A549 (cell line): Measurements from ENCODE around the gene POU4F3. TPM values are rescaled to one million over a fixed set of nuclear protein-coding genes. Genes with fewer than 3 reads are reported as not detected.

Experiments used
- ATAC-seq, 2 experiments: fragments of 200-7000 bp in 1 of 2; fragments of >200 bp in 1 of 2; cut with Nextera tagmentation in 1 of 2; cut with Tn5 transposase in 1 of 2; 3 replicates each; pipeline versions ENCODE4 v1.8.0 to v1.9.1; 2018 to 2020; ENCODE audit warnings: mild to moderate bottlenecking in 1 of 2, moderate library complexity in 1 of 2
- CTCF ChIA-PET: fragments of 300-600 bp; sonication (Branson Sonifier 250); formaldehyde crosslinking; extraction: SDS; loops from one replicate; lab custom pipeline; 2021; ENCODE audit warnings: antibody characterized with exemption, inconsistent platforms; lab: Yijun Ruan, JAX
- POLR2A ChIA-PET: fragments of 350-600 bp; formaldehyde crosslinking; extraction: SDS; loops from one replicate; lab custom pipeline; 2021; ENCODE audit warnings: antibody characterized with exemption, inconsistent platforms; lab: Yijun Ruan, JAX
- DNase-seq, 2 experiments: peaks; one replicate each; pipeline versions ENCODE4 v3.0.0 to v3.0.0-alpha.2; 2011 to 2016; ENCODE audit warnings: low read depth in 1 of 2, low spot score in 1 of 2
- FAIRE-seq: peaks from 2 replicates; lab custom pipeline; 2011; peaks lifted over from hg19 to GRCh38; lab: Jason Lieb, UNC
- H3K27ac ChIP-seq, 2 experiments: fragments of >200 bp; sonication (Bioruptor Twin); formaldehyde crosslinking; 3 replicates each; pipeline ENCODE4 v1.5.1; 2016 to 2017
- H3K4me1 ChIP-seq: fragments of >200 bp; sonication (Bioruptor Twin); formaldehyde crosslinking; 3 replicates; pipeline ENCODE4 v1.6.1; 2016
- H3K4me2 ChIP-seq: fragments of >200 bp; sonication (Bioruptor Twin); formaldehyde crosslinking; 3 replicates; pipeline ENCODE4 v1.6.1; 2016
- H3K4me3 ChIP-seq: fragments of >200 bp; sonication (Bioruptor Twin); formaldehyde crosslinking; 3 replicates; pipeline ENCODE4 v1.5.1; 2016
- H3K9me3 ChIP-seq: fragments of >200 bp; sonication (Bioruptor Twin); formaldehyde crosslinking; 3 replicates; pipeline ENCODE4 v1.6.1; 2016
- BHLHE40 ChIP-seq: IDR thresholded peaks from 2 replicates; pipeline ENCODE4 v1.6.1; 2012; ENCODE audit warnings: low read depth, low read length, inconsistent platforms
- CBX2 ChIP-seq: fragments of 200-600 bp; sonication (generic); IDR thresholded peaks from 2 replicates; pipeline ENCODE4 v1.6.1; 2016; ENCODE audit warnings: low read depth, mild to moderate bottlenecking, borderline replicate concordance
- CEBPB ChIP-seq, 2 experiments: fragments of >200 bp in 1 of 2; sonication (Bioruptor Twin) in 1 of 2; formaldehyde crosslinking in 1 of 2; IDR thresholded peaks; 2 replicates each; pipeline ENCODE4 v1.6.1; 2012 to 2016
- CHD4 ChIP-seq: fragments of 200-600 bp; sonication (generic); IDR thresholded peaks from 2 replicates; pipeline ENCODE4 v1.6.1; 2016; ENCODE audit warnings: antibody characterized with exemption, mild to moderate bottlenecking, borderline replicate concordance
- EHMT2 ChIP-seq: fragments of 200-600 bp; sonication (generic); IDR thresholded peaks from 2 replicates; pipeline ENCODE4 v1.6.1; 2016; ENCODE audit warnings: antibody characterized with exemption, low read depth, mild to moderate bottlenecking, moderate library complexity
- EP300 ChIP-seq, 2 experiments: fragments of >200 bp; sonication (Bioruptor Twin); formaldehyde crosslinking; IDR thresholded peaks; 2 replicates in 1 of 2; 3 replicates in 1 of 2; pipeline ENCODE4 v1.6.1; 2016 to 2017
- FOXS1 ChIP-seq: fragments of 250-450 bp; sonication (Bioruptor Pico); IDR thresholded peaks from 2 replicates; pipeline ENCODE4 v1.5.0; 2020; ENCODE audit warnings: mild to moderate bottlenecking, moderate library complexity
- HDAC2 ChIP-seq: fragments of 200-600 bp; sonication (generic); IDR thresholded peaks from 2 replicates; pipeline ENCODE4 v1.6.1; 2016
- HEYL ChIP-seq: fragments of 250-450 bp; sonication (Bioruptor Pico); IDR thresholded peaks from 2 replicates; pipeline ENCODE4 v1.8.0; 2021; ENCODE audit warnings: mild to moderate bottlenecking, moderate library complexity
- HOXA7 ChIP-seq: fragments of 250-450 bp; sonication (Bioruptor Pico); IDR thresholded peaks from 2 replicates; pipeline ENCODE4 v1.5.0; 2020; ENCODE audit warnings: mild to moderate bottlenecking, moderate library complexity
- HOXB13 ChIP-seq: fragments of 250-450 bp; sonication (Bioruptor Pico); IDR thresholded peaks from 2 replicates; pipeline ENCODE4 v1.5.0; 2020; ENCODE audit warnings: low read depth, mild to moderate bottlenecking, moderate library complexity
- JUN ChIP-seq, 2 experiments: fragments of >200 bp; sonication (Bioruptor Twin); formaldehyde crosslinking; IDR thresholded peaks; 2 replicates in 1 of 2; 3 replicates in 1 of 2; pipeline ENCODE4 v1.6.1; 2016 to 2017
- KDM1A ChIP-seq: fragments of 200-600 bp; sonication (generic); IDR thresholded peaks from 2 replicates; pipeline ENCODE4 v1.6.1; 2016; ENCODE audit warnings: low read depth, mild to moderate bottlenecking
- KDM5A ChIP-seq: fragments of 200-600 bp; sonication (generic); IDR thresholded peaks from 2 replicates; pipeline ENCODE4 v1.6.1; 2016; ENCODE audit warnings: antibody characterized with exemption, mild to moderate bottlenecking
- MAZ ChIP-seq: fragments of 150-350 bp; IDR thresholded peaks from 2 replicates; pipeline ENCODE4 v1.6.1; 2014; ENCODE audit warnings: antibody characterized with exemption, low read depth, low read length, borderline replicate concordance
- MYC ChIP-seq: IDR thresholded peaks from 2 replicates; pipeline ENCODE4 v1.6.1; 2012; ENCODE audit warnings: mild to moderate bottlenecking, inconsistent platforms, low read length, improper control_type of control experiment, borderline replicate concordance
- NPAS2 ChIP-seq: fragments of 250-450 bp; sonication (Bioruptor Pico); IDR thresholded peaks from 2 replicates; pipeline ENCODE4 v1.8.0; 2022; ENCODE audit warnings: mild to moderate bottlenecking, moderate library complexity, borderline replicate concordance
- NR3C1 ChIP-seq: fragments of >200 bp; sonication (Bioruptor Twin); formaldehyde crosslinking; IDR thresholded peaks from 3 replicates; pipeline ENCODE4 v1.6.1; 2017
- PHF8 ChIP-seq: fragments of 200-600 bp; sonication (generic); IDR thresholded peaks from 2 replicates; pipeline ENCODE4 v1.6.1; 2016; ENCODE audit warnings: low read depth, mild to moderate bottlenecking, antibody characterized with exemption, moderate library complexity, borderline replicate concordance
- POLR2A ChIP-seq: IDR thresholded peaks from 2 replicates; pipeline ENCODE4 v1.6.1; 2012; ENCODE audit warnings: mild to moderate bottlenecking, low read length
- POLR2AphosphoS2 ChIP-seq: conservative IDR thresholded peaks from 2 replicates; pipeline ENCODE4 v1.6.1; 2012; ENCODE audit warnings: low read length, improper control_type of control experiment, inconsistent platforms
- RAD21 ChIP-seq, 2 experiments: fragments of >200 bp in 1 of 2; sonication (Bioruptor Twin) in 1 of 2; formaldehyde crosslinking in 1 of 2; IDR thresholded peaks in 1 of 2; conservative IDR thresholded peaks in 1 of 2; 2 replicates in 1 of 2; 3 replicates in 1 of 2; pipeline ENCODE4 v1.6.1; 2012 to 2018; ENCODE audit warnings: inconsistent platforms in 1 of 2
- RARB ChIP-seq: fragments of 250-450 bp; sonication (Bioruptor Pico); IDR thresholded peaks from 2 replicates; pipeline ENCODE4 v1.8.0; 2021; ENCODE audit warnings: mild to moderate bottlenecking, moderate library complexity
- RNF2 ChIP-seq: fragments of 200-600 bp; sonication (generic); IDR thresholded peaks from 2 replicates; pipeline ENCODE4 v1.6.1; 2016; ENCODE audit warnings: low read depth, mild to moderate bottlenecking, antibody characterized with exemption, moderate library complexity, borderline replicate concordance
- ZC3H11A ChIP-seq: fragments of 450-650 bp; IDR thresholded peaks from 2 replicates; pipeline ENCODE4 v1.6.1; 2014; ENCODE audit warnings: antibody characterized with exemption, mild to moderate bottlenecking
- ZNF302 ChIP-seq: fragments of 250-450 bp; sonication (Bioruptor Pico); IDR thresholded peaks from 2 replicates; pipeline ENCODE4 v1.9.0; 2021; ENCODE audit warnings: inconsistent platforms, mild to moderate bottlenecking, moderate library complexity
- ZSCAN20 ChIP-seq: fragments of 250-450 bp; sonication (Bioruptor Pico); IDR thresholded peaks from 2 replicates; pipeline ENCODE4 v1.8.0; 2022; ENCODE audit warnings: mild to moderate bottlenecking, moderate library complexity
- WGBS: methylation state at CpG from one replicate; pipeline ENCODE4 v1.1.6; 2017; ENCODE audit errors: missing lambda C conversion rate; 5-methylcytosine and 5-hydroxymethylcytosine counted together
- polyA plus RNA-seq, 4 experiments: library from polyadenylated mRNA; depleted of rRNA in 3 of 4; stranded (reverse); fragments of >200 nt; fragmentation: RNase III in 1 of 4; extraction: RNeasy Plus Mini Kit Qiagen cat#74134 plus additional on column Dnase treatment in 1 of 4; gene quantifications; 2 replicates in 3 of 4; 3 replicates in 1 of 4; pipeline ENCODE4 v1.2.3, GENCODE V29; 2011 to 2017
- TF ChIP-seq, protein P1 (sequence below): fragments of 450-650 bp; IDR thresholded peaks from 2 replicates; pipeline ENCODE4 v1.6.1; 2014; ENCODE audit warnings: antibody characterized with exemption
- TF ChIP-seq, protein P2 (sequence below): fragments of 150-350 bp; IDR thresholded peaks from 2 replicates; pipeline ENCODE4 v1.6.1; 2014; ENCODE audit warnings: low read depth, mild to moderate bottlenecking, low read length
- TF ChIP-seq, protein P3 (sequence below): fragments of 200-600 bp; sonication (generic); IDR thresholded peaks from 2 replicates; pipeline ENCODE4 v1.6.1; 2016; ENCODE audit warnings: antibody characterized with exemption, mild to moderate bottlenecking, moderate library complexity

The POU4F3 gene
- polyA plus RNA-seq, 2 of the 4 experiments (the other 2 are of a cell fraction), result 0.08 to 0.10 TPM

DNA sequence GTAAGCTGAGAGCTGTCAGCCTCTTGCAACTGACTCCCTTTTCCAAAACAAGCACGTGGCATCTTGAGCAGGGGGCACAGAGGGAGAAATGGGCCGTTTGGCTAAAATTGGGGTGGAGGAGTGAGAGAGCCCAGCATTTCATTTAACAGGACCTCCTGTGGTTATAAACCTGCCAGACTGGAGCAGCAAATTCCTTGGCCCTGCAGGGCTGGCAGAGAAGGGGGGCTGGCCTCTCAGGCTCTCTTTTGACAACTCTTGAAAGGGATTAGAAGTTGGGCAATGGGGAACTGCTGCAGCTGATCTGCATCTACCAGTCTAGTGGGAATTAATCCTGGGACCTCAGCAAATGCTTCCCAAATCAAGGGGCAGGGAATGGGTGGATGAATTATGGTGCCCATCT lies 7.2 kb upstream of the POU4F3 start:
- WGBS, result 7% methylated on average over 2 of the region's 2 CpGs
- H3K4me1 ChIP-seq, result no peaks in the 10 kb centered on the region
- POLR2A ChIA-PET, result no interaction called here
- DNase-seq, result no peak
- no peak for FAIRE-seq
- TF ChIP-seq FOXS1 (CRISPR knock-in tag) (no peak), JUN (IDR thresholded peaks at IDR 0.05) (no peak), HEYL (no peak), RARB (CRISPR knock-in tag) (no peak), EP300 (IDR thresholded peaks at IDR 0.05) (no peak), BHLHE40 (no peak), NR3C1 (no peak), HOXA7 (no peak), PHF8 (no peak)
- TF ChIP-seq, protein P1, sequence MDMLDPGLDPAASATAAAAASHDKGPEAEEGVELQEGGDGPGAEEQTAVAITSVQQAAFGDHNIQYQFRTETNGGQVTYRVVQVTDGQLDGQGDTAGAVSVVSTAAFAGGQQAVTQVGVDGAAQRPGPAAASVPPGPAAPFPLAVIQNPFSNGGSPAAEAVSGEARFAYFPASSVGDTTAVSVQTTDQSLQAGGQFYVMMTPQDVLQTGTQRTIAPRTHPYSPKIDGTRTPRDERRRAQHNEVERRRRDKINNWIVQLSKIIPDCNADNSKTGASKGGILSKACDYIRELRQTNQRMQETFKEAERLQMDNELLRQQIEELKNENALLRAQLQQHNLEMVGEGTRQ, result no peak
- TF ChIP-seq, protein P2, sequence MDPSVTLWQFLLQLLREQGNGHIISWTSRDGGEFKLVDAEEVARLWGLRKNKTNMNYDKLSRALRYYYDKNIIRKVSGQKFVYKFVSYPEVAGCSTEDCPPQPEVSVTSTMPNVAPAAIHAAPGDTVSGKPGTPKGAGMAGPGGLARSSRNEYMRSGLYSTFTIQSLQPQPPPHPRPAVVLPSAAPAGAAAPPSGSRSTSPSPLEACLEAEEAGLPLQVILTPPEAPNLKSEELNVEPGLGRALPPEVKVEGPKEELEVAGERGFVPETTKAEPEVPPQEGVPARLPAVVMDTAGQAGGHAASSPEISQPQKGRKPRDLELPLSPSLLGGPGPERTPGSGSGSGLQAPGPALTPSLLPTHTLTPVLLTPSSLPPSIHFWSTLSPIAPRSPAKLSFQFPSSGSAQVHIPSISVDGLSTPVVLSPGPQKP, result no peak
- TF ChIP-seq, all 56 proteins: peak for 0
- Histone ChIP-seq H3K9me3 (no peaks in the 10 kb centered on the region), H3K4me2 (no peak overlapping the region), H3K4me3 (no peak overlapping the region), H3K27ac (no peak overlapping the region)
- CTCF ChIA-PET, result no interaction called here
- no peak for ATAC-seq

DNA sequence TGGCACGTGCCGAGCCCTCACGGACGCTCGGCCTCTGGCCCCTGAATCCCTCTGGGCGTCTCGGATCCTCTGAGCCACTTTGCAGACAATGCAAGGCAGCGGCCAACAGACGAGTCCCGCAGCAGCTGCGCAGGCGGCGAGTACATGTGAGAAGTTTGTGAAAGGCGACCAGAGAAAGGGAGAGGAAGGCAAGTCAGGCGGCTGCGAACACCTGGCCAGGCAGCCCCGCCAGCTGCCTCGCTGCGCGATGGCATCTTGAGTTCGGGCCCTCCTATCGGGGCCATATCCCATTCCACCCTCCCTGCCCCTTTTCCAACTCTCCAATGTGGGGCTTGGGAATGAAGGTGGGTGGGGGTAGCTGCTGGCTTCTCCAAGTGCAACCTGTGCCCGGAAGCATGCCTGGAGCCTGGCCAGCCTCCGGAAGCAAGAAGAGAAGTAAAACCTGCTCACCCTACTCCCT lies 4.5 kb upstream of the POU4F3 start:
- POLR2A ChIA-PET, result no interaction called here
- CTCF ChIA-PET, result no interaction called here
- no peak overlapping the region for H3K4me3 ChIP-seq
- WGBS, result 44% methylated on average over 24 of the region's 24 CpGs
- ATAC-seq, result no peak
- H3K9me3 ChIP-seq, result no peaks in the 10 kb centered on the region
- TF ChIP-seq KDM1A (no peak), NPAS2 (CRISPR knock-in tag) (no peak), ZNF302 (CRISPR knock-in tag) (no peak), ZC3H11A (no peak), JUN (IDR thresholded peaks at IDR 0.05) (no peak), HOXA7 (no peak), POLR2AphosphoS2 (no peak), KDM5A (no peak), BHLHE40 (no peak), CHD4 (no peak), CEBPB (IDR thresholded peaks at IDR 0.05) (no peak), HDAC2 (no peak), MAZ (no peak), PHF8 (no peak), POLR2A (no peak), HOXB13 (CRISPR knock-in tag) (no peak)
- TF ChIP-seq, protein P2, result no peak
- H3K27ac ChIP-seq, result no peak overlapping the region
- no peaks in the 10 kb centered on the region for H3K4me1 ChIP-seq
- DNase-seq, result no peak
- no peak for FAIRE-seq
- H3K4me2 ChIP-seq, result no peak overlapping the region

DNA sequence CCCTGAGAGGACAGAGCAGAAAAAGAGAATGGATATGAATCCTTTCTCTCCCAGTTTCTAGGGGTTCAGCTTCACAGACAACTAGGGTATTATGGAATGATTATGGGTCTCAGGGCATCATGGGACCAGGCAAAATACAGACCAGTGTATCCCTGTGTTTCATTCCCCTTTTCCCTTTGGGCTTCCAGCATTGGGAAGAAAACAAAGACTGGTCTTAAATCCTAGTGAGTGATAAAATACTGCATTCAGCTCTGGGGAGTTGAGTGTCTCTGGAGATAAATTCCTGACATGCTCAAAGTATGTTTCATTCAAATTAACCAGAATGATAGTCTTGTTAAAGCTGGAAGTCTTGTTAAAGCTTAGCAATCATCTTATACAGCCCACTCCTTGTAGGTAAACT lies 2.4 kb upstream of the POU4F3 start:
- Histone ChIP-seq H3K4me2 (no peak overlapping the region), H3K9me3 (no peaks in the 10 kb centered on the region), H3K4me3 (no peak overlapping the region), H3K27ac (no peak overlapping the region), H3K4me1 (no peaks in the 10 kb centered on the region)
- CTCF ChIA-PET, result no interaction called here
- POLR2A ChIA-PET, result no interaction called here
- DNase-seq (no peak), FAIRE-seq (no peak), ATAC-seq (no peak)
- TF ChIP-seq ZSCAN20 (CRISPR knock-in tag) (no peak), CBX2 (no peak), RNF2 (no peak), RAD21 (conservative IDR thresholded peaks at IDR 0.05 in 1 of 2, IDR thresholded peaks at IDR 0.05 in 1 of 2) (no peak), EHMT2 (no peak), MYC (no peak), BHLHE40 (no peak)
- TF ChIP-seq, protein P3, sequence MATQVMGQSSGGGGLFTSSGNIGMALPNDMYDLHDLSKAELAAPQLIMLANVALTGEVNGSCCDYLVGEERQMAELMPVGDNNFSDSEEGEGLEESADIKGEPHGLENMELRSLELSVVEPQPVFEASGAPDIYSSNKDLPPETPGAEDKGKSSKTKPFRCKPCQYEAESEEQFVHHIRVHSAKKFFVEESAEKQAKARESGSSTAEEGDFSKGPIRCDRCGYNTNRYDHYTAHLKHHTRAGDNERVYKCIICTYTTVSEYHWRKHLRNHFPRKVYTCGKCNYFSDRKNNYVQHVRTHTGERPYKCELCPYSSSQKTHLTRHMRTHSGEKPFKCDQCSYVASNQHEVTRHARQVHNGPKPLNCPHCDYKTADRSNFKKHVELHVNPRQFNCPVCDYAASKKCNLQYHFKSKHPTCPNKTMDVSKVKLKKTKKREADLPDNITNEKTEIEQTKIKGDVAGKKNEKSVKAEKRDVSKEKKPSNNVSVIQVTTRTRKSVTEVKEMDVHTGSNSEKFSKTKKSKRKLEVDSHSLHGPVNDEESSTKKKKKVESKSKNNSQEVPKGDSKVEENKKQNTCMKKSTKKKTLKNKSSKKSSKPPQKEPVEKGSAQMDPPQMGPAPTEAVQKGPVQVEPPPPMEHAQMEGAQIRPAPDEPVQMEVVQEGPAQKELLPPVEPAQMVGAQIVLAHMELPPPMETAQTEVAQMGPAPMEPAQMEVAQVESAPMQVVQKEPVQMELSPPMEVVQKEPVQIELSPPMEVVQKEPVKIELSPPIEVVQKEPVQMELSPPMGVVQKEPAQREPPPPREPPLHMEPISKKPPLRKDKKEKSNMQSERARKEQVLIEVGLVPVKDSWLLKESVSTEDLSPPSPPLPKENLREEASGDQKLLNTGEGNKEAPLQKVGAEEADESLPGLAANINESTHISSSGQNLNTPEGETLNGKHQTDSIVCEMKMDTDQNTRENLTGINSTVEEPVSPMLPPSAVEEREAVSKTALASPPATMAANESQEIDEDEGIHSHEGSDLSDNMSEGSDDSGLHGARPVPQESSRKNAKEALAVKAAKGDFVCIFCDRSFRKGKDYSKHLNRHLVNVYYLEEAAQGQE, result no peak
